Body of pancreas (tissue), 4 donors: ENCODE results near the gene CKB.

Experiments used
- CTCF ChIP-seq, 7 experiments: fragments of 450-650 bp in 4 of 7; fragments of 200-600 bp in 3 of 7; sonication (generic) in 3 of 7; IDR thresholded peaks; one replicate each; pipeline ENCODE4 v1.5.1; 2016 to 2019; ENCODE audit warnings: antibody characterized with exemption in 7 of 7
- POLR2A ChIP-seq, 3 donors: fragments of 450-650 bp; IDR thresholded peaks; one replicate each; pipeline ENCODE4 v1.6.1; 2016; ENCODE audit warnings: antibody characterized with exemption in 3 of 3, mild to moderate bottlenecking in 2 of 3

DNA sequence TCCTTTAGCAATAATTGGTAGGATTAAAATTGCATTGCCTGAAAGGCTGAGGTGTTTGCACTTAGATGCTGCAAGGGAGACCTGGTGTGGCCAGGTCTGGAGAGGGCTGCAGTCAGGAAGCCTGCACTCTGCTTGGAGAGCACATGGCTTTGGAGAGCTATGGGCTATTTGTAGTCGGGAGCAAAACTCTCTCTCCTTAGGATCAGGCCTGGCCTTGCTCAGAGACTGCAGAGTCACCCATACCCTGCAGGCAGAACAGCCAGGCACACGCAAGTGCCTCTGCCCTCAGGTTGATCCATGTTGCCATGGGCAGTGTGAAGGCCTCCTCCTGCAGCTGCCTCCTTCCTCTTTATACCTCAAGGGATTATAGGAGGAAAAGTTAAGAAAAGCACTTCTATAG lies 26.8 kb downstream of the CKB start:
- TF ChIP-seq CTCF (IDR thresholded peaks at IDR 0.05) = no peak
- TF ChIP-seq POLR2A (IDR thresholded peaks at IDR 0.05) = no peak
